DMS79 treated with DMSO at 0.1 percent for 48 hours (cell line): ENCODE results near the gene FAM89B.
"Not testable (repeated sequence)": the region's sequence is repeated elsewhere in the genome, so short reads cannot be mapped to it uniquely, and the experiment has no call there.

Source experiments
- DNase-seq: peaks from one replicate; lab custom pipeline; 2025; lab: John Stamatoyannopoulos, UW

The FAM89B gene

DNA sequence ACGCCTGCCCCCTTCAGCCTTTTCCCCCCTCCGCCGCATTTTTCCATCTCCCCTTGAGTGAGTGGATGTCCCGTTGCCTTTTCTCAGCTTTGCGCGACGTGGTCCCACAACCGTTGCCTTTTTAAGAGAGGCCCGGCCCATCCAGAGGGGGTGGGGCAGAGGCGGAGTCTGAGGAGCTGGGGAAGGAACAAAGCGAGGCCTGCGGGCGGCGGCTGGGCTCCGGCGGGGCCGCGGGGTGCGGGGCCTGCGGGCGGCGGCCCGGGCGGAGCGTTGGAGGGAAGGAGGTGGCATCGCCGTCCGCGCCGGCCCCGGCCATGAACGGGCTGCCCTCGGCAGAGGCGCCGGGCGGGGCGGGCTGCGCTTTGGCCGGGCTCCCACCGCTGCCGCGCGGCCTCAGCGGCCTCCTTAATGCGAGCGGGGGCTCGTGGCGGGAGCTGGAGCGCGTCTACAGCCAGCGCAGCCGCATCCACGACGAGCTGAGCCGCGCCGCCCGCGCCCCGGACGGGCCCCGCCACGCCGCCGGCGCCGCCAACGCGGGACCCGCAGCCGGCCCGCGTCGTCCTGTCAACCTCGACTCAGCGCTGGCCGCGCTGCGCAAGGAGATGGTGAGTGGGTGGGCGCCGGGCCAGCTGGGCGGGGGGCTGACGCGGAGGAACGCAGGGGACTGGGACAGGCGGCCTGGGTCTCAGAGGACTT lies at the start of gene FAM89B:
TSS of gene FAM89B (plus strand) at position 183 of the 696 bp plus-strand sequence. CDS start at position 315, 132 bp downstream.
- peak; percentile 80 for DNase-seq

DNA sequence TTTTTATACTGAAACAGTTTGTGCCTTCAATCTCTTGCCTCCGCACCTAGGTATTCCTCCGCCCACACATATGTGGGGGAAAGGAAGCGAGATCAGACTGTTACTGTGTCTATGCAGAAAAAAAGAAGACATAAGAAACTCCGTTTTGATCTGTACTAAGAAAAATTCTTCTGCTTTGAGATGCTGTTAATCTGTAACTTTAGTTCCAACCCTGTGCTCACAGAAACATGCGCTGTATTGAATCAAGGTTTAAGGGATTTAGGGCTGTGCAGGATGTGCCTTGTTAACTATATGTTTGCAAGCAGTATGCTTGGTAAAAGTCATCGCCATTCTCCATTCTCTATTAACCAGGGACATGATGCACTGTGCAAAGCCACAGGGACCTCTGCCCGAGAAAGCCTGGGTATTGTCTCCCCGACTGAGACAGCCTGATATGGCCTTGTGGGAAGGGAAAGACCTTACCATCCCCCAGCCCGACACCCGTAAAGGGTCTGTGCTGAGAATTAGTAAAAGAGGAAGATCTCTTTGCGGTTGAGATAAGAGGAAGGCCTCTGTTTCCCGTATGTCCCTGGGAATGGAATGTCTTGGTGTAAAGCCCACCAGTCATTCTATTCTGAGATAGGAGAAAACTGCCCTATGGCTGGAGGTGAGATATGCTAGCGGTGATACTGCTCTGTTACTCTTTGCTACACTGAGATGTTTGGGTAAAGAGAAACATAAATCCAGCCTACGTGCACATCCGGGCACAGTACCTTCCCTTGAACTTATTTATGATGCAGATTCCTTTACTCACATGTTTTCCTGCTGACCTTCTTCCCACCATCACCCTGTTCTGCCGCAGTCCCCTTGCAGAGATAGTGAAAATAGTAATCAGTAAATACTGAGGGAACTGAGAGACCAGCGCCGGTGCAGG lies 49.4 kb upstream of the FAM89B start:
- DNase-seq, result not testable (repeated sequence)

DNA sequence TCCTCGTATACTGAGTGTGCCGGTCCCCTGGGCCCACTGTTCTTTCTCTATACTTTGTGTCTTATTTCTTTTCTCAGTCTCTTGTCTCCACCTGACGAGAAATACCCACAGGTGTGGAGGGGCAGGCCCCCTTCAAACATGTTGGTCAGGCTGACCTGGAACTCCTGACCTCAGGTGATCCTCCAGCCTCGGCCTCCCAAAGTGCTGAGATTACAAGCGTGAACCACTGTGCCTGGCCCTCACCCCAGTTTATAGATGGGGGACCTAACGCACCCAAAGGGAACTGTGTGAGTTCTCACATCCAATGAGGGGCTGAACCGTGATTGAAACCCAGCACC lies 48.7 kb upstream of the FAM89B start:
- not testable (repeated sequence) for DNase-seq

DNA sequence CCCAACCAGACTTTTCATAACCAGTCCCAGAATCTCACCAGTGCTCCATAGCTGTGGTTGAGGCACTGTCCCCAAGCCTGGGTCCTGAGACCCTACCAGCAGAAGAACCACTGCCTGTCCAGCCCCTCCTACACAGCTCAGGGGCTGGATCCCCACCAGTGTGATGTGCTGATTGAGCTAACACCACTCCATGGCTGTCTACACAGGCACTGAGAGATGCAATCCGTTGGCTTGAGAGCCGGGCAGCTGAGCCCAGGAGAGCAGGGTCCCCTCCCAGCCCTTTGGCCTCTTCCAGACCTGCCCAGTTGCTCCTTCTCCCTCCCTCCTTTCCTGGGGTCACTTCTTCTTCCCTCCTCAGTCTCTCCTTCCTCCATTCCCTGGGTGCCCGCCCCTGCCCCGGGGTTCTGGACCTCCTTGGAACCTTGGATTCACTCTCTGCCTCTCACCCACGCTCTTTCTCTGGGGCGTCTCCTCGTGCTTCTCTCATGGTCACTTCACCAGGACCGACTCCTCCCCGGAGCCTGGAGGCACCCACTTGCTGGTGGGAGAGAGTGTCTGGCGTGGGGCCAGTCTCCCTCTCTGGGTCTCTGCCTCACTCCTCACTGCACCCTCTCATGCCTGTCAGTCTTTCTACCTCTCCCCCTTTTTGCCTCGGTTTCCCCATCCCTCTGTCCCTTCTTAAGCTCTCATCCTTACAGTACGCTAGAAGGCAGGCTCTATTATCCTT lies 48.2 kb upstream of the FAM89B start:
- DNase-seq, result peak; percentile 49

DNA sequence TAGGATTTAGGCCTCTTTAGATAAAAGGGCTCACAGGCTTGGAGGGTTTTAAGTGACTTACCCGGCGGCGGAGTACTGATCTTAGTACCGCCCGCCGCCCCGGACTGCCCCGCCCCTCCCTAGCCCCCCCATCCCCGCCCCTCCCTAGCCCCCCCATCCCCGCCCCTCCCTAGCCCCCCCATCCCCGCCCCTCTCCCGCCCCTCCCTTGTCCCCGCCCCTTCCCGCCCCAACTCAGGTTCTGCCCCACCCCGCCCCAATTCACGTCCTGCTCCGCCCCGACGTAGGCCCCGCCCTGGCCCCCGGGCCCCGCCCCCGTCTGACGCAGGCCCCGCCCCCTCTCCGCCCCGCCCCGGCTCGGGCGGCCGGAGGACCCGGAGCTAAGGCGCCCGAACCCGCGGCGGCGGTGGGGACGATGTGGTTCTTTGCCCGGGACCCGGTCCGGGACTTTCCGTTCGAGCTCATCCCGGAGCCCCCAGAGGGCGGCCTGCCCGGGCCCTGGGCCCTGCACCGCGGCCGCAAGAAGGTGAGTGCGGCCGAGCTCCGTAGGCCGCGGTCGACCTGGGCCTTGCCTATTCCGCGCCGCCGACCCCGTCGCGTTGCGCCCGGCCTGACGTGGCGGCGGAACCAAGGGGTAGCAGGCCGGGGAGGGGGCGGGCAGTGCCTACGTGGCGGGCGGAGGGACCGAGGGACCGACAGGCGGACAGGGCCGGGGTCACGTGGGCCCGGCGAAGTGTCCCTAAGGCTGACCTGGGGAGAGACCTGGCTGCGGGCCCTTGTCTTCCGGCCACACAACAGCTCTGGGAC lies 47.4 kb upstream of the FAM89B start, which contains the start of gene SCYL1:
TSS of gene SCYL1 (plus strand) at position 343 of the 805 bp plus-strand sequence. CDS start at position 414, 71 bp downstream.
- DNase-seq, result peak; percentile 49

DNA sequence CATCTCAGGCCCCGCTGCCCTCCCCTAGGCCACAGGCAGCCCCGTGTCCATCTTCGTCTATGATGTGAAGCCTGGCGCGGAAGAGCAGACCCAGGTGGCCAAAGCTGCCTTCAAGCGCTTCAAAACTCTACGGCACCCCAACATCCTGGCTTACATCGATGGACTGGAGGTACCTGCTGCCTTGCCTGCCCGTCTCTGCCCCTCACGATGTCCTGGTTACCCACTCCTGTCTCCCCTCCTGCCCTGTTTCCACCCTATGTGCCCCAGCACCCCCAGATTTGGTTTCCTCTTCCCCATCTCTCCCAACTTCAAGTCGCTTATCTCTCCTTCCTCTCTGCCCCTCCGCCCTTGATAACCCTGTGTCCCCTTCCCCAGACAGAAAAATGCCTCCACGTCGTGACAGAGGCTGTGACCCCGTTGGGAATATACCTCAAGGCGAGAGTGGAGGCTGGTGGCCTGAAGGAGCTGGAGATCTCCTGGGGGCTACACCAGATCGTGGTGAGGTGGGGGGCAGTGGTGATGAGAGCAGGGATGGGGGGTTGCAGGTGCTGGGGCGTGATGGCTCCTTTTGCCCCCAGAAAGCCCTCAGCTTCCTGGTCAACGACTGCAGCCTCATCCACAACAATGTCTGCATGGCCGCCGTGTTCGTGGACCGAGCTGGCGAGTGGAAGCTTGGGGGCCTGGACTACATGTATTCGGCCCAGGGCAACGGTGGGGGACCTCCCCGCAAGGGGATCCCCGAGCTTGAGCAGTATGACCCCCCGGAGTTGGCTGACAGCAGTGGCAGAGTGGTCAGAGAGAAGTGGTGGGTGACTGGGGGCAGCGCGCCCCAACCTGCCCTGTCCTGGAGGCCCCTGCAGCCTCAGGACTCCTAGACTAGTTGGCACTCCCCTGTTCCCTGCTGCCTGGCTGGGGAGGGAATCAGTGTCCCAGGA lies 46.5 kb upstream of the FAM89B start:
- DNase-seq, result peak; percentile 10

DNA sequence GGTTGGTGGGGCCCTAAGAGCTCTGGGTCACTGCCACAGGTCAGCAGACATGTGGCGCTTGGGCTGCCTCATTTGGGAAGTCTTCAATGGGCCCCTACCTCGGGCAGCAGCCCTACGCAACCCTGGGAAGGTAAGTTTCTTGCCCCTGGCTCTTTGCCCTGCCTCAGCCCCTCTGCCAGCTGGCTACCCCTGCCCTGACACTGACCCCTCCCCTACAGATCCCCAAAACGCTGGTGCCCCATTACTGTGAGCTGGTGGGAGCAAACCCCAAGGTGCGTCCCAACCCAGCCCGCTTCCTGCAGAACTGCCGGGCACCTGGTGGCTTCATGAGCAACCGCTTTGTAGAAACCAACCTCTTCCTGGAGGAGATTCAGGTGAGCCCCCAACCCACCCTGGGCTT lies 45.6 kb upstream of the FAM89B start:
- no peak for DNase-seq

DNA sequence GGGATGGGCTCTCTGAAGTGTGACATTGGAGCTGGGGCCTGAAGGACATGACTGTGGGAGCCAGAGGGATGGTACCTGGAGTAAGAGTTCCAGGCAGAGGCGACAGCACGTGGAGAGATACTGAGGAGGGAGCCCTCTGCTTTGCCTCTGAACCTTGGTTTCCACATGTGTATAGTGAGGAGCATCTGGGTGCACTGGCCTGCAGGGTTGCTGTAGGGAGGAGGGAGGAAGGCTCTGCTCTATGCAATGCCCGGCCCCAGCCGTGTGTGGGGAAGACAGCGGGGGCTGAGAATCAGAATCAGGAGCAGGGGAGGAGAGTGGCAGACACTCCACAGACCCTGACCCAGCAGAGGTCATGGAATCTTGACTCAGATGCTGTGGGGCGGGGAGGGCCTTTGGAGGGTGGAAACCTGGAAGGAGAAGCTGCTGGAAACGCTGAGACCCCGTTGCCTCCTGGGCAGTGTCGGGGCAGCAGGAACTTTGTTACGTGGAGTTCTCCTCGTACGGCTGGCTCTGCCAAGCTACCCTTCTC lies 43.5 kb upstream of the FAM89B start:
- no peak for DNase-seq

DNA sequence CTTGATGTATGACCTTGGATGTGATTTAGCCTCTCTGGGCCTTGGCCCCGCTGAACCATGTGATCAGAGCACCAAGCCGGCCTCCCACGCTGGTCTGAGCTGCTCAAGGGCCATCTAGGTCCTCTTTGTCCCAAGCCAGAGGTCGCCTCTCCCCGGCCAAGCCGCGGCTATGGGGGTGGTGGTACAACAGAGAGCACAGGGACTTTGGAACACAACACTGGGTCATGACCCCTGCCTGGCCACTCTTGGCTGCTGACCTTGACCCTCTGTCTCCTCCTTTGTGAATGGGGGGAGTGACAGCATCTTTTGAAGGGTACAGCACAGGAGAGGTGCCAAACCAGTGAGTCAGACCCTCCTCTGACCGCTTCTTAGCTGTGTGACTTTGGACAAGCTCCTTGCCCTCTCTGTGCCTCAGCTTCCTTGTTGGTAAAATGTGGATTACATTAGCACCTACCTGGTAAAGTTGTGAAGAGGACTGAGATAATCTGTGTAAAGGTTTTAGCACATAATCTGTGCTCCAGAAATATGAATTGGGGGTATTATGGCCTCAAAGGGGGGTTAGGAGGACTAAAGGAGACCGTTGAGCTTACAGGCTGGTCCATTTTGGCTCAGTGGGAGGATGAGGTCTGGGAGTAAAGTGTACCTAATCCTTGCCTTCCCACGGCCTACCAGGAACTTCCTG lies 42.7 kb upstream of the FAM89B start:
- no peak for DNase-seq

DNA sequence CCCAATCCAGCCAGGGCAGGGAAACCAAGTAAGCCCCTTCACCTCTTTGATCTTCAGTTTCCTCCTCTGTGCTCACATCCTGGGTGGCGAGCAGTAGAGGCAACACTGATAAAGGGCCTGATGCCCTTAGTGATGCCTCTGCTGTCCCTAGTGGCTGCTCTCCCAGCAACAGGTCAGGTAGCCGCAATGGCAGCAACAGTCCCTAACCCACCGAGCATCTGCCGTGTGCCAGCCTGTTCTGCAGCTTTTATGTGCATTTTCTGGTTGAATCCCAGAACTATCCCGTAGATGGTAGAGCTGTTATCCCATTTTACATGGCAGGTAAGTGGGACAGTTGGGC lies 42.2 kb upstream of the FAM89B start:
- DNase-seq, result no peak

DNA sequence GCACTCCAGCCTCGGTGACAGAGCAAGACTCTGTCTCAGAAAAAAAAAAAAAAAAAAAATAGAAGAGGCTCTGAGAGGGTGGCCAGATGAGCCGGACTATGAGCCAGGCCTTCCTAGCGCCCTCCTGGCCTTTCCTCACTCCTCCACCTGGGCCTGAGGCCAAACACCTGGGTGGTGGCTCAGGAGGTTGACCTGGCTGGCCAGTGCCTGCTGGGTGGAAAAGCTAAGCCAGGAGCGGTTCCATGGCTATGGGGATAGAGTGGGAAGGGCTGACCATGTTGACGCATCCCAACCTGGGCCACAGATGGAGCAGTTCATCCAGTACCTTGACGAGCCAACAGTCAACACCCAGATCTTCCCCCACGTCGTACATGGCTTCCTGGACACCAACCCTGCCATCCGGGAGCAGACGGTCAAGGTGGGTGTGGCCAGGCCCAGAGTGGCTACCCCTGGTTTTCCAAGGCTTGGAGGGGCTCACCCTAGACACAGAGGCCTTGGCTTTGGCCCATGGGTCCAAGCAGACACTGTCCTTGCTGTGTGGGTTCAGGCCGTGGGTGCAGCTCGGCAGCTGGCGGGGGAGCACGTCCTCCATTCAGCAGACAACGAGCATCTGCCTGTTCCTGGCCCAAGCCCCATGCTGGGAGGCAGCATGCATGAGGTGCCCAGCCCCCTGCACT lies 39.8 kb upstream of the FAM89B start:
- DNase-seq, result no peak

DNA sequence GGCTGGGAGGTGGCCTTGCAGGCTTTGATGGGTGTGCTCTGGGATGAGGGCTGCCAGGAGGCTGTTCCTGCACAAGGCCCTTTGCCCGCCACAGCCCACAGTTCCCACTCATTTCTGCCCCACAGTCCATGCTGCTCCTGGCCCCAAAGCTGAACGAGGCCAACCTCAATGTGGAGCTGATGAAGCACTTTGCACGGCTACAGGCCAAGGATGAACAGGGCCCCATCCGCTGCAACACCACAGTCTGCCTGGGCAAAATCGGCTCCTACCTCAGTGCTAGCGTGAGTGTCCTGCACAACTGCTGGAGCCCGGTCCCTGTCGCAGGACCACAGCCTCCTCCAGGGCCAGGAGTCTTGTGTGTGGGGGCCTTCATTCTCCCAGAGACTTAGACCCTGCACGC lies 37.2 kb upstream of the FAM89B start:
- DNase-seq, result no peak

DNA sequence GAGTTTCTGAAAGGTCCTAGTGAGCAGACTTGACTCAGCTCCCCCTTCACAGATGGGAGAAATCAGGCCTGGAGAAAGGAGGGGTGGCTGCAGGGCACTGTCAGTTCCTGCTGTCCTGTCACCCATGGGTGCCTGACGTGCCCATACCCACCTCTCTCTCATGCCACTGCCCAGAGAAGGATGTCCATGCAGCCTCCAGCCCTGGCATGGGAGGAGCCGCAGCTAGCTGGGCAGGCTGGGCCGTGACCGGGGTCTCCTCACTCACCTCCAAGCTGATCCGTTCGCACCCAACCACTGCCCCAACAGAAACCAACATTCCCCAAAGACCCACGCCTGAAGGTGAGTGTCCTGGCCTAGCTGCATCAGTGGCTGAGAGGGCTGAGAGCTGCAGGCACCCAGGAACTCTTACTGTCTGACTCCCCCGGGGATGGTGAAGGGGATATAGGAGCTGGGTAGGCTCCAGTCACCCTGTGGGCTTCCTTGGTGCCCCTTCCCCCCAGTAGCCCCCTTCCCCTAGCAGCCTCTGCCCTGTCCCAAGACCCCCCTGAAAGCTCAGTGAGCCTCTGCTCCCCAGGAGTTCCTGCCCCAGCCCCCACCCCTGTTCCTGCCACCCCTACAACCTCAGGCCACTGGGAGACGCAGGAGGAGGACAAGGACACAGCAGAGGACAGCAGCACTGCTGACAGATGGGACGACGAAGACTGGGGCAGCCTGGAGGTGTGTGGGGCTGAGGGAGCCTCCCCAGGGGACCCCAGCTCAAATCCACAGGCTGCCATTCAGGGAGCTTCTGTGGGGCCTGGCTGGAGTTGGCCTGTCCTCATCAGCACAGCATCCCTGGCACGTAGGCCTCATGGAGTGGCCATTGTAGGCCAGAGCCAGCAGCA lies 35.7 kb upstream of the FAM89B start:
- no peak for DNase-seq

DNA sequence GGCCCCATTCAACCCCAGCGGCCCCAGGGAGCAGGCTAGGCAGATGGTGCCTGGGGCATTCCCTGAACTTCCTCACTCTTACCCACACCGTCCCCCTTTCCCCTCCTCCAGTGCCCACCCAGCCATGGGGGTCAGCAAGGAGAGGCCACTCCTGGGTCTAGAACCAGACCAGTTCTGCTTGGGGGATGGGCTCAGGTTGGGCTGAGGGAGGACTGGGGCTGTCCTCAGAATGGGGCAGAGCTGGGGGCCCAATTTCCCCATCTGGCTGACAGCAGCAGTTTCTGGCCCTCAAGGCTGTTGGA lies 35.1 kb upstream of the FAM89B start:
- DNase-seq, result no peak

DNA sequence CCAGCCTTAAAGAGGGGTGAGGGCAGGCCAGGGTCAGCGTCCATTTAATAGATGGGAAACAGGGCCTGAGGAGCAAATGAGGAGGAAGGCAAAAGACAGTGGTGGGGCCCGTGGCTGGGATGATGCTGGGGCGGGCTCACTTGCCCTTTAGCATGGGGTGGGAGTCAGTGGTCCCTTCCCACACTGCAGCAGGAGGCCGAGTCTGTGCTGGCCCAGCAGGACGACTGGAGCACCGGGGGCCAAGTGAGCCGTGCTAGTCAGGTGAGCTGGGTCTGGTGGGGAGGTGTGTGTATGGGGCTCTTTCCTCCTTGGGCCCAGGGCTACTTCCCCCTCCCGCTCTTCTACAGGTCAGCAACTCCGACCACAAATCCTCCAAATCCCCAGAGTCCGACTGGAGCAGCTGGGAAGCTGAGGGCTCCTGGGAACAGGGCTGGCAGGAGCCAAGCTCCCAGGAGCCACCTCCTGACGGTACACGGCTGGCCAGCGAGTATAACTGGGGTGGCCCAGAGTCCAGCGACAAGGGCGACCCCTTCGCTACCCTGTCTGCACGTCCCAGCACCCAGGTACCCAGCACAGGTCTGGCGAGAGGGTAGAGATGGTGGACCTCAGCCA lies 34.6 kb upstream of the FAM89B start:
- DNase-seq, result no peak

DNA sequence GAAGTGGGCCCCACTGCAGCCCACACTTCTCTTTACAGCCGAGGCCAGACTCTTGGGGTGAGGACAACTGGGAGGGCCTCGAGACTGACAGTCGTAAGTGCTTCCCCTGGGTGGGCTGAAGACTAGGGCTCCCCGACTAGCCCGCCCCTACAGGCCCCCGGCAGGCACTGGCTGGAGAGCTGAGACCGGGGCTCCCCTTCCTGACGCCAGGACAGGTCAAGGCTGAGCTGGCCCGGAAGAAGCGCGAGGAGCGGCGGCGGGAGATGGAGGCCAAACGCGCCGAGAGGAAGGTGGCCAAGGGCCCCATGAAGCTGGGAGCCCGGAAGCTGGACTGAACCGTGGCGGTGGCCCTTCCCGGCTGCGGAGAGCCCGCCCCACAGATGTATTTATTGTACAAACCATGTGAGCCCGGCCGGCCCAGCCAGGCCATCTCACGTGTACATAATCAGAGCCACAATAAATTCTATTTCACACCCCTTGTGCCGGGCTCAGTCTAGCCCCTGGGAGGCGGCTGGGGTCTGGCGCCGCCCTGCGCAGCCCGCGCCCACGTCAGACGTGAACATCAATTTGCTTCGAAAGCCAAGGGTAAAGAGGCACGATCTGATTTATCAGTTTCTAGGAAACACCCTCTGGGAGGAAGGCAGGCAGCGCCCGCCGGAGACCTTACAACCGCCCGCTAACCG lies 34.0 kb upstream of the FAM89B start:
- no peak for DNase-seq
